Smooth muscle cell (in vitro differentiated cells): Measurements from ENCODE around the gene PSMD6. TPM values are rescaled to one million over a fixed set of nuclear protein-coding genes. Genes with fewer than 3 reads are reported as not detected.

ENCODE experiments used
- DNase-seq: peaks from one replicate; lab custom pipeline; 2025; ENCODE audit not compliant: unreplicated experiment; lab: John Stamatoyannopoulos, UW
- H2AFZ ChIP-seq: fragments of 200-600 bp; sonication (generic); 2 replicates; pipeline ENCODE4 v1.6.0; 2016; ENCODE audit warnings: antibody characterized with exemption, low read depth, mild to moderate bottlenecking
- H3F3A ChIP-seq: fragments of 200-600 bp; sonication (generic); 2 replicates; pipeline ENCODE4 v1.6.0; 2017; ENCODE audit warnings: antibody characterized with exemption, low read depth
- H3K27ac ChIP-seq: fragments of 200-600 bp; sonication (generic); 2 replicates; pipeline ENCODE4 v1.5.1; 2016; ENCODE audit warnings: low read depth, mild to moderate bottlenecking
- H3K27me3 ChIP-seq: fragments of 200-600 bp; sonication (generic); 2 replicates; pipeline ENCODE4 v1.6.1; 2016; ENCODE audit warnings: low read depth, mild to moderate bottlenecking
- H3K36me3 ChIP-seq: fragments of 200-600 bp; sonication (generic); 2 replicates; pipeline ENCODE4 v1.5.1; 2016; ENCODE audit warnings: low read depth
- H3K4me1 ChIP-seq: fragments of 200-600 bp; sonication (generic); 2 replicates; pipeline ENCODE4 v1.5.1; 2016; ENCODE audit warnings: low read depth
- H3K4me2 ChIP-seq: fragments of 200-600 bp; sonication (generic); 2 replicates; pipeline ENCODE4 v1.6.0; 2016; ENCODE audit warnings: mild to moderate bottlenecking
- H3K4me3 ChIP-seq: fragments of 200-600 bp; sonication (generic); 2 replicates; pipeline ENCODE4 v1.5.1; 2016; ENCODE audit warnings: mild to moderate bottlenecking
- H3K79me2 ChIP-seq: fragments of 200-600 bp; sonication (generic); 2 replicates; pipeline ENCODE4 v1.6.0; 2016; ENCODE audit warnings: low read depth, mild to moderate bottlenecking
- H3K9ac ChIP-seq: fragments of 200-600 bp; sonication (generic); 2 replicates; pipeline ENCODE4 v1.6.0; 2016; ENCODE audit warnings: low read depth
- H3K9me3 ChIP-seq: fragments of 200-600 bp; sonication (generic); replicated peaks from 2 replicates; pipeline ENCODE4 v1.5.1; 2016; ENCODE audit warnings: low read depth
- H4K20me1 ChIP-seq: fragments of 200-600 bp; sonication (generic); 2 replicates; pipeline ENCODE4 v1.6.0; 2016; ENCODE audit warnings: low read depth
- CTCF ChIP-seq: fragments of 200-600 bp; sonication (generic); IDR thresholded peaks from 2 replicates; pipeline ENCODE4 v1.5.1; 2017; ENCODE audit warnings: borderline replicate concordance, mild to moderate bottlenecking, antibody characterized with exemption; ENCODE audit not compliant: insufficient read depth, poor library complexity, severe bottlenecking
- WGBS: methylation state at CpG from one replicate; pipeline ENCODE4 v1.1.7; 2016; ENCODE audit warnings: low lambda C conversion rate; 5-methylcytosine and 5-hydroxymethylcytosine counted together
- polyA plus RNA-seq: library from polyadenylated mRNA; unstranded; fragments of >200 nt; fragmentation: Nextera tagmentation; extraction: Ambion mirVana; gene quantifications from 2 replicates; pipeline ENCODE4 v1.2.1, GENCODE V29; 2016
- total RNA-seq: library from RNA; depleted of rRNA; stranded (reverse); fragments of >200 nt; gene quantifications from 2 replicates; pipeline ENCODE4 v1.2.3, GENCODE V29; 2014

PSMD6 gene
- total and polyA plus RNA-seq, 2 experiments from 2014 or later = 109 to 119 TPM

DNA sequence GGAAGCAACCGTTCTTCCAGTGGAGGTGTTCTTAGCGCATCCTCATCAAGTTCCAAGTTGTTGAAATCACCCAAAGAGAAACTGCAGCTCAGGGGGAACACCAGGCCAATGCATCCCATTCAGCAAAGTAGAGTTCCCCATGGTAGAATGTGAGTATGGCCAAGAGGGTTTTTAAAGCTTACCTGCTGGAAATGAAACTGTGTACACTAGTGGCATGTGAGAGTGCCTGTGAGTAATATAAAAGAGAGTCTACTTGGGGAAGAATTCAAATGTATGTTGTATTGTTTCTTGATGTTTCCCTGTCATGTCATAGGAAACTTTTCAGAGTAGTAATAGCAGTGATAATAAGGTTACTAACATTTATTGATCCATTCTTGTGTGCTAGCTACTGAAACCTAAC, 43.3 kb downstream of the PSMD6 start:
- H3K9ac ChIP-seq = no peak overlapping the region
- no peaks in the 10 kb centered on the region for H3K27me3 ChIP-seq
- H3K4me3 ChIP-seq = no peak overlapping the region
- no peak overlapping the region for H3K27ac ChIP-seq
- no peak for TF ChIP-seq CTCF
- H3K79me2 ChIP-seq = peaks cover 10% of the 10 kb centered on the region
- H2AFZ ChIP-seq = no peak overlapping the region
- H3K4me1 ChIP-seq = peaks cover 33% of the 10 kb centered on the region
- H3K9me3 ChIP-seq = no peaks in the 10 kb centered on the region
- peaks cover 15% of the 10 kb centered on the region for H3K36me3 ChIP-seq
- peaks cover 57% of the 10 kb centered on the region for H4K20me1 ChIP-seq
- no peak overlapping the region for H3K4me2 ChIP-seq
- 97% methylated on average over 2 of the region's 2 CpGs for WGBS
- no peak for DNase-seq
- H3F3A ChIP-seq = peaks cover 6% of the 10 kb centered on the region

DNA sequence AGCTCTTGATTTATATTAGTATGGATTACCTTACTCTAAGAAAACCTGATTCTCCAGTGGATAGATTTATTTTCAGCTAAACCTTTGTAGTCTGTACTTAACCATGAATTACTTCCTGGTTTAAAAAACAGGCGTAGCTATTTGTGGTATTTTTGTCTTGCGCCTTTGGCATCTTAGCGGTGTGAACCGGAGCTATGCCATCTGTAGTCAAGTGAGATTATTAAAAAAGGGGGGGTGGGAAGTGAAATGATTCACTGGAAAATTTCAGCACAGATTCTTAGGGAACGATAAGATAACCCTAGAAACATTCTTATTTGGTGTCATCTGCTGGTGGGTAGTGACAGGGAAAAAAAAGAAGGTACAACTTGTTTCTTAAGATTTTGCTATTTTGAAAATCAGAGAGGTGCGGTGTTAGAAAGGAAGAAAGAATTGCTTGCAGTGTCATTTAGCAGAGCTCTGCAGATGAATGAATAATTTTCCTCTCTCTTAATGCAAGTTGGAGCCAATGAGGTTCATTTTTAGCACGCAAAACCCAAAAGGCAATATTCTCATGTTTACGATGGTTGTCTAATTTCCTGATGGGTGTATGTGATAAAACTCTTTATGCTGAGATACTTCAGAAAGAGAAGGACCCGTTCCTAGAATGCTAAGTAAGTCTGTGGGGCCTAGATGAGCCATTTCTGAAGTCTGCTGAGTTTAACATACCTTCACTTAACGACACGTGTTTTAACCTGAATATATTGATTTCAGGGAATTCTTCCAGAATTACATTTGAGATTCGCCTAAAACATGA, 44.0 kb downstream of the PSMD6 start:
- H3F3A ChIP-seq = peaks cover 6% of the 10 kb centered on the region
- WGBS = 78% methylated on average over 12 of the region's 12 CpGs
- H3K79me2 ChIP-seq = peaks cover 10% of the 10 kb centered on the region
- no peak overlapping the region for H3K4me3 ChIP-seq
- peaks cover 33% of the 10 kb centered on the region for H3K4me1 ChIP-seq
- no peak overlapping the region for H3K27ac ChIP-seq
- H3K4me2 ChIP-seq = no peak overlapping the region
- H2AFZ ChIP-seq = no peak overlapping the region
- TF ChIP-seq CTCF = no peak
- H3K9ac ChIP-seq = no peak overlapping the region
- peaks cover 57% of the 10 kb centered on the region for H4K20me1 ChIP-seq
- H3K36me3 ChIP-seq = peaks cover 9% of the 10 kb centered on the region
- H3K27me3 ChIP-seq = no peaks in the 10 kb centered on the region
- no peak for DNase-seq
- H3K9me3 ChIP-seq = no peaks in the 10 kb centered on the region

DNA sequence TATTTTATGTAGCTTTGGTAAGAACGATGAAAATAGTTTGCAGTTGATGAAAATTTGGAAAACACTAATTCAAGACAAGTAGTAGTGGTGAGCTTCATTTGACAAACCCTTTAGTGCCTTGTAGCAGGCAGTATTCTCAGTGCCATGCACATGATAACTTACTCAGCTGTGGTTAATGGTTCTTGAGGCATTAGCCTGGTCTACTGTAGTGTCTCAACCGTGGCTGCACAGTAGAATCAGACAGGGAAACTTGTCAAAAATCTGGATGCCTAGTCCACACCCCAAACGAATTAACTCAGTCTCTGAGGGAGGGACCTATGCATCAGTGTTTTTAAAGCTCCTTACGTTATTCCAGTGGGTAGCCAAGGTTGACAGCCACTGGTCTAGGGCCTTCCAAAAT, 45.4 kb downstream of the PSMD6 start:
- H3K27ac ChIP-seq = no peak overlapping the region
- H2AFZ ChIP-seq = no peak overlapping the region
- H3F3A ChIP-seq = peaks cover 6% of the 10 kb centered on the region
- no peak overlapping the region for H3K9ac ChIP-seq
- no peak overlapping the region for H3K4me2 ChIP-seq
- peaks cover 9% of the 10 kb centered on the region for H3K36me3 ChIP-seq
- TF ChIP-seq CTCF = no peak
- no peak for DNase-seq
- H3K27me3 ChIP-seq = no peaks in the 10 kb centered on the region
- H3K9me3 ChIP-seq = no peaks in the 10 kb centered on the region
- peaks cover 68% of the 10 kb centered on the region for H4K20me1 ChIP-seq
- H3K79me2 ChIP-seq = peaks cover 10% of the 10 kb centered on the region
- no peak overlapping the region for H3K4me3 ChIP-seq
- H3K4me1 ChIP-seq = peaks cover 38% of the 10 kb centered on the region
- 86% methylated on average over 4 of the region's 4 CpGs for WGBS

DNA sequence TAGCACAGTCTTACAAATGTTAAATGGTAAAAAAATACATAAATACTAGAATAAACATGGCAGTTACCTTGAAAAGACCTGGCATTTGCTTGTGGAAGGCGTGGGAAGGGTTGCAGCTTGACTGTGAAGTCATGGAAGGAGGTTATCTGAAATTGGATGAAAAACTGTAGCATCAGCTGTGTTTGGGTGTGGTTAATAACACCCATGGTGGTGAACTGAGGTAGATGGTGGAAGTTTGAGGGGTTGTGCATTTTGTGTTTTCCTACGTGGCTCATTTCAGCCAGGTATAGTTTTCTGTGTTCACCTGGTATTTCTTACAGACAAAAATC, 46.5 kb downstream of the PSMD6 start:
- Histone ChIP-seq H3K79me2 (peaks cover 10% of the 10 kb centered on the region), H3K4me1 (peaks cover 49% of the 10 kb centered on the region), H3K27ac (peak overlapping the region; percentile 25), H3K36me3 (peaks cover 9% of the 10 kb centered on the region), H3K9me3 (no peaks in the 10 kb centered on the region), H3F3A (peaks cover 12% of the 10 kb centered on the region), H4K20me1 (peaks cover 79% of the 10 kb centered on the region), H3K27me3 (no peaks in the 10 kb centered on the region), H2AFZ (no peak overlapping the region), H3K4me3 (no peak overlapping the region), H3K4me2 (peak overlapping the region; percentile 70), H3K9ac (no peak overlapping the region)
- no peak for DNase-seq
- no peak for TF ChIP-seq CTCF
- WGBS = 86% methylated on average over 2 of the region's 2 CpGs
